ENCODE data around the gene SRRD. TPM values are rescaled to one million over a fixed set of nuclear protein-coding genes. Genes with fewer than 3 reads are reported as not detected.

Gene SRRD
- total RNA-seq, 4 donors from 2014 or later = 4.2 to 17.3 (median 10.1) TPM

GRCh38 chr22:26439559-26439958 is 44.1 kb upstream of the SRRD start:
- Histone ChIP-seq H3K27ac (no peak overlapping the region), H3K4me3 (no peak overlapping the region), H3K27me3 (no peaks in the 10 kb centered on the region), H3K36me3 (no peaks in the 10 kb centered on the region), H3K9me3 (no peaks in the 10 kb centered on the region), H3K4me1 (peaks cover 0 to 16% (median 0%) of the 10 kb centered on the region in 4 donors)
- no peak for TF ChIP-seq POLR2A (IDR thresholded peaks at IDR 0.05)
- TF ChIP-seq, protein P1, sequence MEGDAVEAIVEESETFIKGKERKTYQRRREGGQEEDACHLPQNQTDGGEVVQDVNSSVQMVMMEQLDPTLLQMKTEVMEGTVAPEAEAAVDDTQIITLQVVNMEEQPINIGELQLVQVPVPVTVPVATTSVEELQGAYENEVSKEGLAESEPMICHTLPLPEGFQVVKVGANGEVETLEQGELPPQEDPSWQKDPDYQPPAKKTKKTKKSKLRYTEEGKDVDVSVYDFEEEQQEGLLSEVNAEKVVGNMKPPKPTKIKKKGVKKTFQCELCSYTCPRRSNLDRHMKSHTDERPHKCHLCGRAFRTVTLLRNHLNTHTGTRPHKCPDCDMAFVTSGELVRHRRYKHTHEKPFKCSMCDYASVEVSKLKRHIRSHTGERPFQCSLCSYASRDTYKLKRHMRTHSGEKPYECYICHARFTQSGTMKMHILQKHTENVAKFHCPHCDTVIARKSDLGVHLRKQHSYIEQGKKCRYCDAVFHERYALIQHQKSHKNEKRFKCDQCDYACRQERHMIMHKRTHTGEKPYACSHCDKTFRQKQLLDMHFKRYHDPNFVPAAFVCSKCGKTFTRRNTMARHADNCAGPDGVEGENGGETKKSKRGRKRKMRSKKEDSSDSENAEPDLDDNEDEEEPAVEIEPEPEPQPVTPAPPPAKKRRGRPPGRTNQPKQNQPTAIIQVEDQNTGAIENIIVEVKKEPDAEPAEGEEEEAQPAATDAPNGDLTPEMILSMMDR (IDR thresholded peaks at IDR 0.05) = no peak
- no peak for DNase-seq

- no peak for DNase-seq
- Histone ChIP-seq H3K9me3 (no peaks in the 10 kb centered on the region), H3K4me3 (no peak overlapping the region), H3K27ac (no peak overlapping the region), H3K27me3 (no peaks in the 10 kb centered on the region), H3K4me1 (peaks cover 0 to 9% (median 0%) of the 10 kb centered on the region in 4 donors), H3K36me3 (no peaks in the 10 kb centered on the region)
- TF ChIP-seq, protein P1 (IDR thresholded peaks at IDR 0.05) = no peak
- no peak for TF ChIP-seq POLR2A (IDR thresholded peaks at IDR 0.05)
Measured at GRCh38 chr22:26442086-26442756, 41.5 kb upstream of the SRRD start.

DNA sequence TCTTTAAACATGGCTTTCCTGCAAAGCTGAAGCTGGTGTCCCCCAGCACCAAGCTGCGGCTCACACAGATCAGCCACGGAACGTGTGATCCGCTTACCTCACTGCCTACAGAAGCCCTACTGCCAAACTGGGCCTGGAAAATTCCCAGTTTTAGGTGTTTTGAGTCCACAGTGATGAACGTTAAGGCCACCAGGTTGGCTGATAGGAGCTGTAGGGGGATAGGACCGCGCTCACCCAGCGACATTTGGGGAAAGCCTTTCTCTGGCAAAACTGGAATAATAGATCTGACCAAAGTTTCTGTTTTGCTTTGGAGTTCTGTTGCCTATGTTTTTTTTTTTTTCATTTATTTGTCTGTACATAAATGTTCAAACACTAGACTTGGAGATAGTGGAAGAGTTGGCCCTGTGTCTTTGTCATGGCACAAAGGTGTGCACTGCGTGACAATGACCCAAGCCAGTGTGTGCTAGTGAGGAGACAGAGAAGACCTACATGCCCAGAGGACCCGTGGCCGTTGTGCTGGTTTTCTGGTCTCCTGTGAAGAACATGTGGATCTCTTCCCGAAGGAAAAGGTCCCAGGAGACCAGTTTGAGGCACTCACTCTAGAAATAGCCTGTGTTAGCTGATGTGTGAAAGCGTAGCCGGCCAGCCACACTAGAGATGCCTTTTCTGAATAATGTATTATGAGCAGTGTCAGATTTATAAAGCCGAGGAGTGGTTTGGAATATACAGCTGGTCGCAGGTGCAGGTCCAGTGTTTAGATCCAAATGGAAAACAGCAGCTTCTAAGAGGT is 39.6 kb upstream of the SRRD start:
- no peak for TF ChIP-seq POLR2A (IDR thresholded peaks at IDR 0.05)
- TF ChIP-seq, protein P1 (IDR thresholded peaks at IDR 0.05) = no peak
- no peaks in the 10 kb centered on the region for H3K9me3 ChIP-seq
- H3K27me3 ChIP-seq = no peaks in the 10 kb centered on the region
- no peaks in the 10 kb centered on the region for H3K4me1 ChIP-seq
- no peak overlapping the region for H3K4me3 ChIP-seq
- H3K27ac ChIP-seq = no peak overlapping the region
- H3K36me3 ChIP-seq = no peaks in the 10 kb centered on the region
- DNase-seq = no peak

- H3K4me3 ChIP-seq = no peak overlapping the region
- no peaks in the 10 kb centered on the region for H3K36me3 ChIP-seq
- H3K27ac ChIP-seq = no peak overlapping the region
- no peaks in the 10 kb centered on the region for H3K4me1 ChIP-seq
- no peak for DNase-seq
- TF ChIP-seq, protein P1 (IDR thresholded peaks at IDR 0.05) = no peak
- no peak for TF ChIP-seq POLR2A (IDR thresholded peaks at IDR 0.05)
- no peaks in the 10 kb centered on the region for H3K27me3 ChIP-seq
- H3K9me3 ChIP-seq = no peaks in the 10 kb centered on the region
Measured at GRCh38 chr22:26444777-26445176, 38.9 kb upstream of the SRRD start.

- no peaks in the 10 kb centered on the region for H3K27me3 ChIP-seq
- no peaks in the 10 kb centered on the region for H3K36me3 ChIP-seq
- no peak overlapping the region for H3K27ac ChIP-seq
- H3K4me3 ChIP-seq = no peak overlapping the region
- TF ChIP-seq, protein P1 (IDR thresholded peaks at IDR 0.05) = no peak
- TF ChIP-seq POLR2A (IDR thresholded peaks at IDR 0.05) = no peak
- no peaks in the 10 kb centered on the region for H3K9me3 ChIP-seq
- DNase-seq = no peak
- H3K4me1 ChIP-seq = no peaks in the 10 kb centered on the region
Measured at GRCh38 chr22:26445577-26446275, 38.0 kb upstream of the SRRD start.

All from Peyer's patch (tissue), 4 donors.